ENCODE results near the gene VMP1.
"Not testable (repeated sequence)": the region's sequence is repeated elsewhere in the genome, so short reads cannot be mapped to it uniquely, and the experiment has no call there.

The VMP1 gene

GRCh38 chr17:59712862-59713261 is 5.4 kb downstream of the VMP1 start:
- no peak for DNase-seq

DNA sequence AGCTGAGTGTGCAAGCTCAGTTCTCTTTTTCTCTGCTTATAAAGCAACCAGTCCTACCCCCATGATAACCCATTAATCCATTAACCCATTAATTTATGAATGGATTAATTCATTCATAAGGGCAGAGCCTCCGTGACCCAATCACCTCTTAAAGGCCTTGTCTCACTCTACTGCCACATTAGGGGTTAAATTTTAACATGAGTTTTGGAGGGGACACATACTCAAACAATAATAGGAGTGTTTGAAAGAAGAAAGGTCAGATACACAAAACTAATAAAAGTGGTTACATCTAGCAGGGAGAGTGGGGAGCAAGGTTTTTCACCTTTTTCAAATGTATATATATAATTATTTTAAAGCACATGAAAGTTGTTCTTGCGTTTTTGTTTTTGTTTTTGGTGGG is 6.8 kb downstream of the VMP1 start:
- no peak for DNase-seq

GRCh38 chr17:59716427-59716826 is 9.0 kb downstream of the VMP1 start:
- no peak for DNase-seq

GRCh38 chr17:59719526-59719925 is 12.1 kb downstream of the VMP1 start:
- DNase-seq, result no peak

DNA sequence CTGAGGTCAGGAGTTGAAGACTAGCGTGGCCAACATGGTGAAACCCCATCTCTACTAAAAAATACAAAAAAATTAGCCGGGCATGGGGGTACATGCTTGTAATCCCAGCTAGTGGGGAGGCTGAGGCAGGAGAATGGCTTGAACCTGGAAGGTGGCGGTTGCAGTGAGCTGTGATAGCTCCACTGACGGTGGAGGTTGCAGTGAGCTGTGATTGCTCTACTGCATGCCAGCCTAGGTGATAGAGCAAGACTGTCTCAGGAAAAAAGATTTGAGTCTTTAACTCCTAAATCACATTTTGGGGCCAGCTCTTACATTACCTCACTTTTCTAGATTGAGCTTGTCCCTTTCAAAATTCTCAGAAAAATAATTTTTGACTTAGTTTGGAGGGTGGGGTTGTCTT is 15.2 kb downstream of the VMP1 start:
- DNase-seq, result no peak

DNA sequence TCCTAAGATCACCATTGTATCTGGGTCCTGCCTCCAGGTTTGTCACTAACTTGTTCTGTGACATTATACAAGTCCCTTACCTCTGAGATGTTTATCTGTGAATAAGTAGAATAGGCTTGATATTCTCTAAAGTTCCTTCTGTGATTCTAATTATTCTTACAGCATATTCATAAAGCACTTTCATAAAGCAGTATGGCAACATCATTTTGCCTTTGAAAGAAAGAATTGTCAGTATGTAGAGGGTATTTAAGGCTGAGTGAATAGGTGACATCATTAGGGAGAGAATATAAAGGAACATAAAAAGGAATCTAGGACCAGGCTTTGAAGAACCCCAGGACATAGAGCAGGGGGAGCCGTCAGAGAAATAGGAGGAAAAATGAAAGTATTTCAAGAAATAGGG is 15.6 kb downstream of the VMP1 start:
- DNase-seq, result no peak

GRCh38 chr17:59723607-59724006 is 16.2 kb downstream of the VMP1 start:
- no peak for DNase-seq

- DNase-seq, result no peak
Observed at GRCh38 chr17:59725691-59726090, 18.2 kb downstream of the VMP1 start.

- DNase-seq, result no peak
Observed at GRCh38 chr17:59727817-59728533, 20.5 kb downstream of the VMP1 start.

GRCh38 chr17:59730268-59730834 is 22.9 kb downstream of the VMP1 start:
- DNase-seq, result no peak

GRCh38 chr17:59733697-59734096 is 26.2 kb downstream of the VMP1 start:
- DNase-seq, result no peak

- DNase-seq, result no peak
Observed at GRCh38 chr17:59734226-59734625, 26.8 kb downstream of the VMP1 start.

- DNase-seq, result no peak
Observed at GRCh38 chr17:59737324-59737723, 29.9 kb downstream of the VMP1 start.

GRCh38 chr17:59743842-59744241 is 36.4 kb downstream of the VMP1 start:
- DNase-seq, result no peak

DNA sequence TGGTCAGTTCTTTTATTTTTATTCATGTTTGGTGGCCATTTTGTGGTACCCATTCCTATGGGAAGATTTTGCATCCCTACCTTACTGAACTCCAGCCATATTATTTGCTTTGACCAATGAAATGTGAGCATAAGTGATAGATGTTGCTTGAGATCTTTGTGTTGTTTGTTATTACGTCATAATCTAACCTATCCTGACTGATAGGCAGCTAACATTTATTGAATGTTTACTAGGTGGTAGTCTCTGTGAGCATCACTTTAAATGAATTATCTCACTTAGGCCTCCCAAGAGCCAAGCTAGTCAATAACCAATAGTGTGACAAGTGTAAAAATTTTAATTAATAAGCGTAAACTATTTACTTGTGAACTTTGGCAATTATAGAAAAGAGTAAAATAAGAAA is 37.6 kb downstream of the VMP1 start:
- DNase-seq, result no peak

DNA sequence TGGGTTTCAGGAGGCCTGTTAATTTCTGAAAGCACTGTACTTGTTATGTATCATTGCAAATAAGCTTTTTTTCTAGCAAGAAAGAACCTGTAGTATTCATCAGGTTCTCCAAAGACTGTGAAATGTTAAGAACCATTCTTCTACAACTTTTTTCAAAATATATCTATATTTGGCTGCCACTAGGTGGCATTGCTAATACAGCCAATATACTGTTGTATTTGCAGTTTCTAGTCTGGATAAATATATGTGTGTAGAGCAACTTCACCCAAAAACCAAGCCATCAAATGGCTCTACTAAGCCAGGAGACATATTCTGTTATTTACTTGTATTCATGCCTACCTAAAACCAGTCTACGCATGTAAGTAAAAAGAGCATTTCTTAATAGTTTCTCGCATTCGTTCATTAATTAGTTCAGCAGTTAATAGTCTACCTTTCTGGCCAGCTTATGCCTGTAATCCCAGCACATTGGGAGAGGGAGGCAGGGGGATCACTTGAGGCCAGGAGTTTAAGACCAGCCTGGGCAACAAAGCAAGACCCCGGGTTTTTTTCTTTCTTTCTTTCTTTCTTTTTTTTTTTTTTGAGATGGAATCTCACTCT is 39.5 kb downstream of the VMP1 start:
- DNase-seq, result peak; percentile 24

- DNase-seq, result no peak
Observed at GRCh38 chr17:59748591-59748990, 41.1 kb downstream of the VMP1 start.

DNA sequence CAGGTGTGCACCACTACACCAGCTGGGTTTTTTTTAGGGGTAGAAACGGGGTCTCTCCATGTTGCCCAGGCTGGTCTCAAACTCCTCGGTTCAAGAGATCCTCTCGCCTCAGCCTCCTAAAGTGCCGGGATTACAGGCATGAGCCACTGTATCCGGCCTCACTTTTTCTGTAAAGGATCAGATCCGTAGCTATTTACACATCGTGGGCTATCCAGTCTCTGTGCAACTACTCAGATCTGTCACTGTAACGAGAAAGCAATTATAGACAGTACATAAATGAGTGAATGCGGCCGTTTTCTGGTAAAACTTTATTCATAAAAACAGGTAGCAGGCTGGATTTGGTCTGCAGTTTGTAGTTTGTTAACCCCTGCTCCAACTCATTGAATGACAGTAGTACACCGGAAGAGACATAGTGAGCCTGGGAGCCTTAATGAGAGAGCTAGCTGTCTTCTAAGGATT is 44.5 kb downstream of the VMP1 start:
- DNase-seq, result no peak

- no peak for DNase-seq
Observed at GRCh38 chr17:59752446-59752845, 45.0 kb downstream of the VMP1 start.

DNA sequence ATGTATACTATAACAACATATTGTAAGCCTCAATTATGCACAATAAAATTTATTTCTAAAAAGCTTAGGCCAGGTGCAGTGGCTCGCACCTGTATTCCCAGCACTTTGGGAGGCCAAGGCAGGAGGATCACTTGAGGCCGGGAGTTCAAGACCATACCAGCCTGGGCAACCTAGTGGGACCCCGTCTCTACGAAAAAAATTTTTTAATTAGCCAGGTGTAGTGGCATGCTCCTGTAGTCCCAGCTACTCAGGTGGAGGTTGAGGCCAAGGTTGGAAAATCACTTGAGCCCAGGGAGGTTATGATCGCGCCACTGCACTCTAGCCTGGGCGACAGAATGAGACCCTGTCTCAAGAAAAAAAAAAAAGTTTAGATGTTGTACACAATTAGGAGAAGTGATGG is 45.5 kb downstream of the VMP1 start:
- no peak for DNase-seq

GRCh38 chr17:59753522-59754467 is 46.3 kb downstream of the VMP1 start:
- peak; percentile 37 for DNase-seq

GRCh38 chr17:59754552-59754951 is 47.1 kb downstream of the VMP1 start:
- DNase-seq, result peak; percentile 53

DNA sequence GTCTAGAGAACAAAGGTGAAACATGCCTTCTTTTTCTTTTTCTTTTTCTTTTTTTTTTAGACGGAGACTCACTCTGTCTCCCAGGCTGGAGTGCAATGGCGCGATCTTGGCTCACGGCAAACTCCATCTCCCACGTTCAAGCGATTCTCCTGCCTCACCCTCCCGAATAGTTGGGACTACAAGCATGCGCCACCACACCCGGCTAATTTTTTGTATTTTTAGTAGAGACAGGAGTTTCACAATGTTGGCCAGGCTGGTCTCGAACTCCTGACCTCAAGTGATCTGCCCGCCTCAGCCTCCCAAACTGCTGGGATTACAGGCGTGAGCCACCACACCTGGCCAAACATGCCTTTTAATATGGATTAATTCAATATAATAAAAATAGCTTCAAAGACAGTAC is 47.6 kb downstream of the VMP1 start:
- DNase-seq, result not testable (repeated sequence)
